Measurements from ENCODE around the gene ABLIM1. TPM values are rescaled to one million over a fixed set of nuclear protein-coding genes. Genes with fewer than 3 reads are reported as not detected.

Gene ABLIM1
- total RNA-seq, 1 donor from 2014 or later, result 152 TPM

DNA sequence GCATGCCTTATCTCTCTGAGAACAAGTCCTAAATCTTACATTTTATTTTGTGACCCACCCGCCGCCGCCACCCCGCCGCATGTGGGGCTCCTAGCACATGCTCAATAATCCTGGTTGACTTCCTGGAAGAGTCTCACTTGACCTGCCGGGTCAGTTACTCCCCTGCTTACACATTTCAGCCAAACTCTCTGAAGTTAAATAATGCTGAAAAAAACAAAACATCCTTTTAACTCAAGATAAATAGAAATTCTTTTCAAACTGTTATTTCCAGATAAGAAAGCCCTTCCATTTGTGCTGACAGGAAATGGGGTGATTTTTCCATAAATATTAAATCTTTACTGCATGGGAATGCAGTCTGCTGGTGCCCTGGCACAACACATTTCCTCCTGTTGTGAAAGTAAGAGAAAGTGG lies 123.5 kb downstream of the ABLIM1 start:
- FAIRE-seq (no peak), DNase-seq (ENCODE audit: low read depth) (no peak)
- no peaks in the 10 kb centered on the region for H3K27me3 ChIP-seq (ENCODE audit: control insufficient read depth, insufficient read depth, low read length)
- no peak overlapping the region for H3K4me3 ChIP-seq (ENCODE audit: low read depth, low read length)
- TF ChIP-seq, protein P1, sequence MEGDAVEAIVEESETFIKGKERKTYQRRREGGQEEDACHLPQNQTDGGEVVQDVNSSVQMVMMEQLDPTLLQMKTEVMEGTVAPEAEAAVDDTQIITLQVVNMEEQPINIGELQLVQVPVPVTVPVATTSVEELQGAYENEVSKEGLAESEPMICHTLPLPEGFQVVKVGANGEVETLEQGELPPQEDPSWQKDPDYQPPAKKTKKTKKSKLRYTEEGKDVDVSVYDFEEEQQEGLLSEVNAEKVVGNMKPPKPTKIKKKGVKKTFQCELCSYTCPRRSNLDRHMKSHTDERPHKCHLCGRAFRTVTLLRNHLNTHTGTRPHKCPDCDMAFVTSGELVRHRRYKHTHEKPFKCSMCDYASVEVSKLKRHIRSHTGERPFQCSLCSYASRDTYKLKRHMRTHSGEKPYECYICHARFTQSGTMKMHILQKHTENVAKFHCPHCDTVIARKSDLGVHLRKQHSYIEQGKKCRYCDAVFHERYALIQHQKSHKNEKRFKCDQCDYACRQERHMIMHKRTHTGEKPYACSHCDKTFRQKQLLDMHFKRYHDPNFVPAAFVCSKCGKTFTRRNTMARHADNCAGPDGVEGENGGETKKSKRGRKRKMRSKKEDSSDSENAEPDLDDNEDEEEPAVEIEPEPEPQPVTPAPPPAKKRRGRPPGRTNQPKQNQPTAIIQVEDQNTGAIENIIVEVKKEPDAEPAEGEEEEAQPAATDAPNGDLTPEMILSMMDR (IDR thresholded peaks at IDR 0.05; ENCODE audit: insufficient read depth, low read length, severe bottlenecking), result no peak
- no peaks in the 10 kb centered on the region for H3K36me3 ChIP-seq (ENCODE audit: control insufficient read depth, insufficient read depth, low read length)

DNA sequence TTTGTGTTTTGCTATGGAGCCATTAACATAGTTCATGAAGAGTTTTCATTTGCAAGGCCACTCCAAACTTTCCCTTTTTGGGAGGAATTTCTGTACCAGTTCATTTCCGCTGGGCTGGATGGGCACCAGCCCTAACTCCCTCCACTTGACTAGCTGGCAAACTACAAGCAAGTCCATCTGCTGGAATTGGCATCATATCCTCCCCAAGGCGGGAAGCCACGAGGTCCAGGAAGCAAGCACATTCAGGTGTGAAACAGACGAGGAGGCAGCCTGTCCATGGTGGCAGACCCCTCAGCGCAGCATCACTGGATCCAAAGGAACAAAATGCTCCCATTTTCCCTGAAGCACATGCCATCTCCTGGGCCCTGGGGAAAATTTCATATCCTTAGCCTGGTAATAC lies 125.8 kb downstream of the ABLIM1 start:
- H3K27me3 ChIP-seq (ENCODE audit: control insufficient read depth, insufficient read depth, low read length), result no peaks in the 10 kb centered on the region
- FAIRE-seq, result no peak

DNA sequence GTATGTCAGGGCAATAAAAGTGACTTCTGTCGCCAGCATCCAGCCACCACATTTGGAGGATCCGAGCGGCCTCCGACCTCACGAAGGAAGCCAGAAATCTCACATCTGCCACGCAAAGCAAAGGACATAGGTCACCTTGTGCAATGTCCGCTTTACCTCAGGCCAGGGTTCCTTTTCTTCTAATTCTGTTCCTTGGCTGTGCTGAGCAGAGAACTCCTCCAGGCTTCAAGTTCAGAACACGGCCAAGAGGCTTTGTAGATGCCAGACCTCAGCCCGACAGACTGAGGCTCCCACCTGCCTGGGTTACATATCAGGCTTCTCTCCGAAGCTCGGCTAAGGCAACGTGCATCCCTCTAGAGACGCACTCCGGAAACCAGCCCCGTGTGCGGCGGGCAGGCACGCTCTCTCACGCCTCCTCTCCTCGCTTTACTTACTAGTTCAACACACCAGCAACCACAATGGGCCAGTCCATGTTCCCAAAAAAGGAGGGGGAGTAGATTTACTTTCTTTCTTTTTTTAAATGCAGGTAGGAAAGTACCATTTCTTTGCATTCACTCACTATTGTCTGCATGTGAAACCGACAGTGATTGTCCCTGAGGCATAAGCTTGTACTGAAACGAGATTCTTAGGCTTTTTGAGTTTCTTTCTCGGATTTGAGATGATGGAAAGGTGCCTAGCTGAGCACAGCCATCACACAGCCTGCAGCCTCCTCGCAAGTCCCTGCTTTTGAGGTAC lies 131.4 kb downstream of the ABLIM1 start:
- peak; percentile 91 for DNase-seq (ENCODE audit: low read depth)
- Histone ChIP-seq H3K4me3 (ENCODE audit: low read depth, low read length) (peak overlapping the region; percentile 55), H3K27me3 (ENCODE audit: control insufficient read depth, insufficient read depth, low read length) (no peaks in the 10 kb centered on the region), H3K36me3 (ENCODE audit: control insufficient read depth, insufficient read depth, low read length) (peaks cover 1% of the 10 kb centered on the region)
- TF ChIP-seq, protein P1 (IDR thresholded peaks at IDR 0.05; ENCODE audit: insufficient read depth, low read length, severe bottlenecking), result no peak
- FAIRE-seq, result peak; percentile 72

More for the DNA sequence above, 125.8 kb downstream of the ABLIM1 start:
- no peak overlapping the region for H3K4me3 ChIP-seq (ENCODE audit: low read depth, low read length)
- no peak for DNase-seq (ENCODE audit: low read depth)
- H3K36me3 ChIP-seq (ENCODE audit: control insufficient read depth, insufficient read depth, low read length), result no peaks in the 10 kb centered on the region
- TF ChIP-seq, protein P1 (IDR thresholded peaks at IDR 0.05; ENCODE audit: insufficient read depth, low read length, severe bottlenecking), result no peak

DNA sequence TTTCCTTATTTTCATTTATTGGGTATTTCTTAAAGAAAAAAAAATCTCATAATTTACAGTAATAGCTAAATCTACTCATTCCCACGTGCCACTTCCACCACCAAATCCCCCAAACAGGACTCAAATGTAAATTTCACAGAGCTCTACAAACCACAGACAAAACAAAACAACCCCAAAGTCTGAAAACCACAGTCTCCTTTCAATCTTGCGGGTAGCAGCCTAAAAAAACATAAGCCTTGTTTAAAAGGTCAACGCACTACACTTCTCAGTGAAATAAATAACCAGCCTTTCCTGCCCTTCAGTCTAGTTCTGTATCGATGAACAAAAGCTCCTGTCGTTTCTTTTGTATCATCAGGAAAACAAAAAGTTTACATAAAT lies 132.0 kb downstream of the ABLIM1 start:
- TF ChIP-seq, protein P1 (IDR thresholded peaks at IDR 0.05; ENCODE audit: insufficient read depth, low read length, severe bottlenecking), result no peak
- FAIRE-seq (no peak), DNase-seq (ENCODE audit: low read depth) (no peak)
- Histone ChIP-seq H3K27me3 (ENCODE audit: control insufficient read depth, insufficient read depth, low read length) (no peaks in the 10 kb centered on the region), H3K36me3 (ENCODE audit: control insufficient read depth, insufficient read depth, low read length) (peaks cover 1% of the 10 kb centered on the region), H3K4me3 (ENCODE audit: low read depth, low read length) (peak overlapping the region; percentile 55)

DNA sequence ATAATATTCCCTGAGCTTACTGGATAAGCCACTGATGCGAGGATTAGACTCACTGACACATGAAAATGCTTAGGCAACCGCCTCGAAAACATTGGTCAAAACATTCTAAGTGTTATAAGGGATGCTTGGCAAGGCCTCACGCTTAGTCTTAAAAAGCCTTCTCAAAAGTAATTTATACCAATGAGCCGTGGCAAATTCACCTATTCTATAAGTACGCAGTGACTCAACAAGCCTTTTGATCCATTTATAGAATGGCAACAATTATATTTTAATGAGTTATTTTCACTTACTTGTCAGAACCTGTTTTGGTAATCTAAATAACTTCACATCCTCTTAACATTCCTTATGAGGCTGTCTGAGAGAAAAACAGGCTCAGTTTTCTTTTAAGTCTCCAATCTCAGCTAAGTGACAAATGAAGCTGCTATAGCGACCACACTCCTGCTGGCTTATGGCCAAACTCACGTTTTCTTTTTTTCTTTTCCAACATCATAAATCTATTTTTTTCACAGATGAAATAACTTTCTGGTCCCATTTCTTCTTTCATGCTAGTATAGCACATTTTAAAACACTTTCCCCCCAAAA lies 132.6 kb downstream of the ABLIM1 start:
- TF ChIP-seq, protein P1 (IDR thresholded peaks at IDR 0.05; ENCODE audit: insufficient read depth, low read length, severe bottlenecking), result no peak
- FAIRE-seq (no peak), DNase-seq (ENCODE audit: low read depth) (peak; percentile 93)
- H3K27me3 ChIP-seq (ENCODE audit: control insufficient read depth, insufficient read depth, low read length), result no peaks in the 10 kb centered on the region
- peaks cover 1% of the 10 kb centered on the region for H3K36me3 ChIP-seq (ENCODE audit: control insufficient read depth, insufficient read depth, low read length)
- H3K4me3 ChIP-seq (ENCODE audit: low read depth, low read length), result peak overlapping the region; percentile 55
